Osteoblast (primary cell): Measurements from ENCODE around the gene CRIM1. TPM values are rescaled to one million over a fixed set of nuclear protein-coding genes. Genes with fewer than 3 reads are reported as not detected.

Source experiments
- DNase-seq: peaks from one replicate; pipeline ENCODE4 v3.0.0; 2011; ENCODE audit warnings: low spot score, mixed read lengths; ENCODE audit not compliant: insufficient read length; ENCODE audit errors: missing footprints
- H2AFZ ChIP-seq: 2 replicates; pipeline ENCODE4 v1.6.0; 2011; ENCODE audit warnings: mild to moderate bottlenecking, low read length
- H3K27ac ChIP-seq: 2 replicates; pipeline ENCODE4 v1.5.1; 2011; ENCODE audit warnings: mild to moderate bottlenecking, low read depth, low read length, moderate library complexity
- H3K27me3 ChIP-seq: 2 replicates; pipeline ENCODE4 v1.6.0; 2012; ENCODE audit warnings: mild to moderate bottlenecking, control low read depth, inconsistent platforms, low read length, moderate library complexity; ENCODE audit not compliant: insufficient read depth
- H3K36me3 ChIP-seq: 2 replicates; pipeline ENCODE4 v1.5.1; 2011; ENCODE audit warnings: mild to moderate bottlenecking, low read length, control low read depth, moderate library complexity; ENCODE audit not compliant: insufficient read depth
- H3K4me1 ChIP-seq: 2 replicates; pipeline ENCODE4 v1.5.1; 2011; ENCODE audit warnings: mild to moderate bottlenecking, low read length, control low read depth, moderate library complexity; ENCODE audit not compliant: insufficient read depth
- H3K4me2 ChIP-seq: 2 replicates; pipeline ENCODE4 v1.6.0; 2011; ENCODE audit warnings: mild to moderate bottlenecking, low read length; ENCODE audit not compliant: insufficient read depth
- H3K4me3 ChIP-seq: fragments of 200-600 bp; sonication (generic); 3 replicates; pipeline ENCODE4 v1.5.1; 2012; ENCODE audit warnings: mild to moderate bottlenecking, low read length, inconsistent platforms; ENCODE audit not compliant: insufficient read depth
- H3K79me2 ChIP-seq: 2 replicates; pipeline ENCODE4 v1.6.0; 2012; ENCODE audit warnings: mild to moderate bottlenecking, low read length, control low read depth, inconsistent platforms; ENCODE audit not compliant: insufficient read depth
- H3K9me3 ChIP-seq: 2 replicates; pipeline ENCODE4 v1.5.1; 2011; ENCODE audit warnings: low read depth, low read length, control low read depth
- H4K20me1 ChIP-seq: 2 replicates; pipeline ENCODE4 v1.6.0; 2012; ENCODE audit warnings: mild to moderate bottlenecking, low read length, control low read depth; ENCODE audit not compliant: insufficient read depth
- total RNA-seq: library from RNA; depleted of rRNA; stranded (reverse); fragments of >200 nt; gene quantifications from 2 replicates; pipeline ENCODE4 v1.2.3, GENCODE V29; 2012
- TF ChIP-seq, protein P1 (sequence below): IDR thresholded peaks from 2 replicates; pipeline ENCODE4 v1.5.1; 2011; ENCODE audit warnings: mild to moderate bottlenecking, low read depth, low read length, moderate library complexity; ENCODE audit errors: extremely low read depth

Gene CRIM1
- total RNA-seq, 1 donor: 362 TPM

GRCh38 chr2:36420569-36421181 is 65.1 kb downstream of the CRIM1 start:
- TF ChIP-seq, protein P1, sequence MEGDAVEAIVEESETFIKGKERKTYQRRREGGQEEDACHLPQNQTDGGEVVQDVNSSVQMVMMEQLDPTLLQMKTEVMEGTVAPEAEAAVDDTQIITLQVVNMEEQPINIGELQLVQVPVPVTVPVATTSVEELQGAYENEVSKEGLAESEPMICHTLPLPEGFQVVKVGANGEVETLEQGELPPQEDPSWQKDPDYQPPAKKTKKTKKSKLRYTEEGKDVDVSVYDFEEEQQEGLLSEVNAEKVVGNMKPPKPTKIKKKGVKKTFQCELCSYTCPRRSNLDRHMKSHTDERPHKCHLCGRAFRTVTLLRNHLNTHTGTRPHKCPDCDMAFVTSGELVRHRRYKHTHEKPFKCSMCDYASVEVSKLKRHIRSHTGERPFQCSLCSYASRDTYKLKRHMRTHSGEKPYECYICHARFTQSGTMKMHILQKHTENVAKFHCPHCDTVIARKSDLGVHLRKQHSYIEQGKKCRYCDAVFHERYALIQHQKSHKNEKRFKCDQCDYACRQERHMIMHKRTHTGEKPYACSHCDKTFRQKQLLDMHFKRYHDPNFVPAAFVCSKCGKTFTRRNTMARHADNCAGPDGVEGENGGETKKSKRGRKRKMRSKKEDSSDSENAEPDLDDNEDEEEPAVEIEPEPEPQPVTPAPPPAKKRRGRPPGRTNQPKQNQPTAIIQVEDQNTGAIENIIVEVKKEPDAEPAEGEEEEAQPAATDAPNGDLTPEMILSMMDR: no peak

GRCh38 chr2:36421379-36421778 is 65.8 kb downstream of the CRIM1 start:
- peaks cover 29% of the 10 kb centered on the region for H3K4me1 ChIP-seq
- peaks cover 36% of the 10 kb centered on the region for H3K36me3 ChIP-seq
- DNase-seq: no peak
- no peaks in the 10 kb centered on the region for H3K27me3 ChIP-seq
- peaks cover 71% of the 10 kb centered on the region for H4K20me1 ChIP-seq
- no peak overlapping the region for H3K4me3 ChIP-seq
- no peak overlapping the region for H3K4me2 ChIP-seq
- H3K79me2 ChIP-seq: peaks cover 100% of the 10 kb centered on the region
- H2AFZ ChIP-seq: no peak overlapping the region
- no peaks in the 10 kb centered on the region for H3K9me3 ChIP-seq
- TF ChIP-seq, protein P1: no peak
- H3K27ac ChIP-seq: peak overlapping the region; percentile 4

More at GRCh38 chr2:36420569-36421181, 65.1 kb downstream of the CRIM1 start:
- Histone ChIP-seq H3K4me2 (no peak overlapping the region), H4K20me1 (peaks cover 64% of the 10 kb centered on the region), H3K36me3 (peaks cover 36% of the 10 kb centered on the region), H3K9me3 (no peaks in the 10 kb centered on the region), H3K4me3 (no peak overlapping the region), H3K27ac (peak overlapping the region; percentile 26), H3K4me1 (peaks cover 22% of the 10 kb centered on the region), H3K27me3 (no peaks in the 10 kb centered on the region), H3K79me2 (peaks cover 98% of the 10 kb centered on the region), H2AFZ (no peak overlapping the region)
- peak; percentile 61 for DNase-seq

DNA sequence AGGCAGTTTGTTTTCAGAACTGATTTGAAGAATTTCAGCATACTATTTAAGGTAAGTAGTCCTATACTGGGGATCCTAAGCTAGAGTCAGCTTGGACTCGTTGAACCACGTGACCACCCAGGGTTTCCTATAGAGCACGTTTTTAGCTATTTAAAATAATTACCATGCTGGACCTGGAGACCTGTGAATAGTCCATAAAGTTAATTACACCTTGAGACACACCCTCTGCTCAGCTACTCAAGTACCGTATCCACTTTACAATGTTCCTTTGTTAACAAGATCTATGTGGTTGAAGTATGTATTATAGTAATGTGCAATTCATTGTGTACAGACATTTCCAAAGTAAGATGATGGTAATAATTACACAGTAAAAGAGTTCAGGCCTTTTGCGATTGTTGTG is 67.6 kb downstream of the CRIM1 start:
- peaks cover 71% of the 10 kb centered on the region for H4K20me1 ChIP-seq

DNA sequence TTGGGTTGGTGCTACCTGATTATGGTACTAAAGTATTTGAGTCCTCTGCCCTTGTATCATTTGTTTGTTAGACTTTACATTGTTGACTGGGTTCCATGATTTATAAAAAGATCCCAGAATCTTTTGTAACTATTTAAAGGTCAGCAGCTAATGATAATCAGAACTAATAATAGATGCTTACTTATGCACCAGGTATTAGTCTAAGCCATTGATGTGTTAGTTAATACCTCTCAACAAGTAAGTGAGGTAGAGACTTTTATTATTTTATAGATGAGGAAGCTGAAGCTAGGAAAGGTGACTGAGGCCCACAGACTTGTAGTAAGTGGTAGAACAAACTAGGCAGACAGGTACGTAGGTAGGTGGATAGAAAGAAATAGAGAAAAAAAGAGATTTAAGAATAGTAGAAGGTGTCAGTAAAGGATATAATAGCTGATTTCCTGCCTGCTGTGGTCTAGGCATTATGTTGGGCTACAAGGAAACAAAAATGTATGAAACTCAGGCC is 68.1 kb downstream of the CRIM1 start:
- DNase-seq: no peak
- H3K4me2 ChIP-seq: no peak overlapping the region
- H3K36me3 ChIP-seq: peaks cover 28% of the 10 kb centered on the region
- no peak overlapping the region for H2AFZ ChIP-seq
- peaks cover 42% of the 10 kb centered on the region for H3K4me1 ChIP-seq
- H3K27me3 ChIP-seq: no peaks in the 10 kb centered on the region
- H3K9me3 ChIP-seq: no peaks in the 10 kb centered on the region
- H3K27ac ChIP-seq: no peak overlapping the region
- TF ChIP-seq, protein P1: no peak
- peaks cover 98% of the 10 kb centered on the region for H3K79me2 ChIP-seq
- peaks cover 69% of the 10 kb centered on the region for H4K20me1 ChIP-seq
- H3K4me3 ChIP-seq: no peak overlapping the region

More for the DNA sequence above, 67.6 kb downstream of the CRIM1 start:
- DNase-seq: no peak
- peaks cover 98% of the 10 kb centered on the region for H3K79me2 ChIP-seq
- peaks cover 41% of the 10 kb centered on the region for H3K4me1 ChIP-seq
- TF ChIP-seq, protein P1: no peak
- H3K36me3 ChIP-seq: peaks cover 29% of the 10 kb centered on the region
- no peaks in the 10 kb centered on the region for H3K9me3 ChIP-seq
- H3K27ac ChIP-seq: peak overlapping the region; percentile 20
- no peak overlapping the region for H2AFZ ChIP-seq
- no peak overlapping the region for H3K4me3 ChIP-seq
- H3K4me2 ChIP-seq: no peak overlapping the region
- H3K27me3 ChIP-seq: no peaks in the 10 kb centered on the region
